ENCODE data around the gene RGS7.

Gene RGS7

DNA sequence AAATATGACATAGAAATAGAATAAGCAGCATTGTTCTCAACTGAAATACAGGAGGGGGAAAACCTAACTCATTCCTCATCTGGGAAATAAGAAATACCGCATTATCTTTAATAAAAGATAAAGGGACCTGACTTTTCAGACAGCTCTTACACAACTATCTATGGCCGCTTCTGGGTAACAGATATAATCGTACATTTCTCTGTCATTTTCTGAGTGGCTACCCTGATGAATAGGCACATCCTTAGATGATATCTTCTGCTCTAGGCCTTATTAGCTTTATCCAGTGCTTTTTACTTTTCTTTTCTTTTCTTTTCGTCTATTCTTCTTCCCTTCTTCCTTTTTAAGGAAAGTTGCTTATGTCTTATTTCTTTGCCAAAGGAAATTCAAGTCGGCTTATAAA is 388.1 kb downstream of the RGS7 start:
- no peak for ATAC-seq

DNA sequence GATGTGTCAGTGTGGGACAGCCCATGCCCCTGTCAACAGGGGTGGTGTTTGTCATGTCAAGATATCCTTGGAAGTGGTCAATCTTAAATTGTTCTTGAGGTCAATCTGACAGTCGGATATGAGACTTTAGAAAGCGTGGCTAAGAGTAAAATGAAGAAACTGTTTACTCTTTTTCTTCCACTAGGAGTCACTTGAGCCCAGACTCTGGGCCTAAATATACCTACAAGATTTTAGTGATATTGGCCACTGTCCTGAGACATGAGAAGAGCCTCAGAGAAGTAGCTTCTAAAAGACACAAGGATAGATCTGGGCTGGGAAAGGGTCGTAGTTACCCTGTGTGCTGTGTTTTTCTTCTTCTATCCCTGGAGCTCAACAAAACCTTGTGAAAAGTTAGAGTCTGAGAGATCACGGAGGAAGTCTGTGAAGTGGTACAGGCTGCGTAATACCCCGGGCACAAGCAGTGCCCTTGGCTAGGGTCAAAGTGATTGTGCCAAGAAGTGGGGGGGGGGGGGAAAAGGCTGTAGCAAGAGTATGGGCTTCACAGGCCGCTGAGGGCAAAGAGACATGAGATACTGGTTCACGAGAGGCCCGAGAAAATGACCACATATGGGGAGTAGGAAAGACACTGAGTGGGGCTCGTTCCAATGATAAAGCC is 389.8 kb downstream of the RGS7 start:
- no peak for ATAC-seq

DNA sequence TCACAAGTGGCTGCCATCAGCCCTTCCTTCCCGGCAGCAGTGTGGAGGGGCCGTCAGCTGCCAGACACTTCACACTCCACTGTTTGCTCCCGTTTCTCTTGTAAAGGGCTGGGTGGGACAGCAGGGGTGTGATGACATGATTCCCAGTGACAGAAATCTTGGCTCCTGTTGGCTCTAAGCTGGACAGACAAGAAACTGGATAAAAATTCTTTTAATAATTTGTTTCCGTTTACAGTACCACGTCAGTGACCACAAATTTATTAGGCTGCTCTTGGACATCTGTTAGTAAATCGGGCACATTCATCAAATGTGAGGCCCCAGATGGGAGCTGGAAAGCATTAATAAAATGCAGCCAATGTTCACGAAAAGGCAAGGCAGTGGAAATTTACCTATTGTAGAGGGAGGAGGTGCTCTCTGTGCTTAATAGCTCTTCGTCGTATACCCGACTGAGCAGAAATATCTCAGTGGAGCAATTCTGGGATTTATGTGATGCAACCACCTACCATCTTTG is 391.4 kb downstream of the RGS7 start:
- ATAC-seq, result no peak

DNA sequence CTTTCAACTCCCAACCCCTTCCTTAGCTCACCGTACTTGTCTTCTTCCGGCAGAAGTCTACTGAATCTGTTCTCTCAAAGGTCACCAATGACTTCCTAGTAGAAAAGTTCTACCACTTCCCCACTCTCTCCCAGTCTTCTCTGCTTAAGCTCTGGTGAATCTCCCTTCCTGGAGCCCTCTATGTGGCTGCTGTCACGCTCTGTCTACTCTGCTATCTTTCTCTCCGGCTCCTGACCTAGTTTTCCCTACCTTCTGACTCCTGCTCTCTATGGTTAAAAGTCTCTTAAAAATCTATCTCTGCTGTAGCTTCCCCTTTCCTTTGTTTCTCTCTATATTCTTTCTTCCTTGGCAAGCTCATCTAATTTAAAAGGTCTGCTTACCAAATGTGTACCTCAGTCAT is 394.9 kb downstream of the RGS7 start:
- no peak for ATAC-seq

DNA sequence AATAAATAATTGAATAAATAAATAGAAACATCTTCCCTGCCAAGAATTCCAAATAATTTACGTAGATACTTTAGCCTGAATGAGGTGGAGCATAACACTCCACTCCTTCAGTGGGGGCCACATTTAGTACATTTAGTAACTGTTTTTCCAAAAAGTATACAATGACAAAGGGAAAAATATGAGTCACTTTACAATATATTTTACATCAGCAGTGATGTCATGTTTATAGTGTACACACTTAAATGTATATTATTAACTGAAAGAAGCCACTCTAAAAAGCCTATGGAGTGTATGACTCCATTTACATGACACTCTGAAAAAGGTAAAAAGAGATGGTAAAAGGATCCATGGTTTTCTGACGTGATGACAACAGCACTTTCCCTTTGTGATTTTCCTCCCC is 400.6 kb downstream of the RGS7 start:
- ATAC-seq, result no peak

DNA sequence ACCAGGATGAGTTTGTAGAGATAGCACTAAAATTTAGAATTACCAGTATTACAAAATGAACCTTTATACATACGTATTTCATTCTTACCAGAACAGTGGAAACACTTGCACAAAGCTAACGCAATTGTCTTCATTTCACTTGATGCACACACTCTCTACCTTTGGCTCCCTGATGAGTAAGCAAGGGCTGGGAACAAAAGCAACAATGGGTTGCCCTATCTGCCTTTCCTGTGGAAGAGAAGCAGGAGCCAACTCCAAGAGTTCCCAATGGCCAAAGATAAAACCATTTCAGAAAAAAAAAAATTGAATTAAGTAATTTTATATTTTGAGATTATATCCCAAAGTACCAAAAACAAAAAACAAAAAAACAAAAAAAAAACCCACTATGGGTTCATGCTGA is 401.0 kb downstream of the RGS7 start:
- no peak for ATAC-seq

DNA sequence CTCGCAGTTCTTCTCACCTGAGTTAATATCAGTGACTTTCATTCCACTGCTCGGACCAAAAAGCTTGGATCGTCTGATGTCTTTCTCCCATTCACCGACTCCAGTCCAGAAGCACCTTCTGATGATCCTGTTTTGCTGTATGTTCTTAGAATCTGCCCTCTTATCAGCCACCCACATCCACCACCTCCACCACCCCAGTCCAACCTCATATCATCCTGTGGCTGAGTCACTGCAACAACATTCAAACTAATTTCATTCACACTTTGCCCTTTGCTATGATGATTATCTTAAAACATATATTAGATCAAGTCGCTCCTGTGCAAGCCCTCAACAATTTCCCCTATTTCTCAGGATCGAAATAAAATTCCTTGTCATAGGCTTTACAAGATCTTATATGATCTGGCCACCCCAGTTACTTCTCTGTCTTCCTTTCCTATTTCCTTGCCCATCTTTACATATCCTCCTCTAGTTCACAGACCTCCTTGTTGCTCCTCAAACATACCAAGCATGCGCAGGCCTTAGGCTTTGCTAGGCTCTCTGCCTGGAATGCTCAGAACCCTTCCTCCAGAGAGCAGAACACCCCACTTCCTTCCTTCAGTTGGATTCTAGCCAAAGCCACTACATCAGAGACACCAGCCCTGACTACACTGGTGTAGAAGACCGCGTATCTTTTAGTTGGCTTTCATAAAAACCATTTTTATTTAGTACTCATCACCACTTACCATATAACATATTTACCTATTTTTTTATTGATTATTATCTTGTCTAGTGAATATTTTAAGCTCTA is 409.4 kb downstream of the RGS7 start:
- ATAC-seq, result no peak

DNA sequence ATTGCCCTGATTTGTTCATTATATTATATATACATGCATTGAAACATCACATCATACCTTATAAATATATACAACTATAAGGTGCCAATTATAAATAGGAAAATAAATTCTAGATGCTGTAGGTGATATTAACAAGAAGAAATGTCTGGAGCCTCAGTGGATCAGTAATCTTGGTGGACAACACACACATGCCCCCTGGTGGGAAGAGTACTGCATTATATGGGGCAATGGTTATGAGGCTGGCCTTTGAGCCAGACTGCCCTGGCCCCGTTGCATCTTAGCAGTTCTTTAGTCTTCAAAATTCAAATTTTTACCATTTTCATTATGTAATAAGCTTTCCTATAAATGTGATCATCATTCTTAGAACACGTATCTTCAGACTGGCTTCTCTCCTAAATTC is 410.1 kb downstream of the RGS7 start:
- ATAC-seq, result no peak

DNA sequence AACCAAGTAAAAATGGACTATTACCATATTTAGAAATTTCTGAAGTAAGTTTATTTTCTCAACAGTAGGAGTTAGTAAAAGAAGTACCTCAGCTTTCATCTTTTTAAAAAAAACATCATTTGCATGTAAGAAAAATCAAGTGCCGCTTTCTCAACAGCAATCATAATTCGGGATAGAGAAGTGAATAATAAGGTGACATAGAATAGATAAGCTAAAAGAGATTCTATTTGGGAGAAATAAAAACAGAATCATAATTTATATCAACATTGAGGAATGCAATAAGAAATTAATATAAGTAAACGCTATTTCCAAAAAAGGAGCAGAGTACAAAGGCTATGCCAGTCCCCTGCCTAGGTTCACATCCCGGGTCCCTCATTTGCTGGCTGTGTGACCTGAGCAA is 414.1 kb downstream of the RGS7 start:
- no peak for ATAC-seq

DNA sequence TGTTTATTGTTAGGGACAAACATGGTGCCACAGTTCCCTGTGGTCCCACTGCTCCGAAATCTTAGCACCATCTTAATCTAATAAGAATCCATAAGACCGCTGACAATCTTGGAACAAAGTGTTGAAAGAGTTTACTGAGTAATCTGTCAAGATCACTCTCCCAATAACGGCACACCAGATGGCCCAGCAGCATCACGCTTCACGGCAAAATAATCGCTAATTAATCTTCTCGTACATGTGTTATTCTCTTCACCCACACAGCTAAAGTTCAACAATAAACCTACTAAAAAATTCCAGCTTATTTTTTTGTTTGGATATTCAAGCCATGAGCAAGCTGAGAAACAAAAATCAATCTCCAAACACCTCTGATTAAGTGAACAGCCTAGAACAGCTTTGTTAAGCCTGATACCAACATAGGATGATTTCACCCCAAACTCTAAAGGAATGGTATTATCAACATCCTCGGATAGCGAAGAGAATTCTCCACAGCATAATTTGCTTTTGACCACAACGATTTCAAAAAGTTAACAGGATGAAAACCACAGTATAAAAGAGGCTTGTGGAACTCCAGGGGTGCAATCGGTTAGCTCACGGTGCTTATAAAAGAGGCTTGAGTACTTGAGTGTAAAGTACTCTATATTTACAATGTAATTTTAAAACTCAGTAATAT is 415.2 kb downstream of the RGS7 start:
- no peak for ATAC-seq

DNA sequence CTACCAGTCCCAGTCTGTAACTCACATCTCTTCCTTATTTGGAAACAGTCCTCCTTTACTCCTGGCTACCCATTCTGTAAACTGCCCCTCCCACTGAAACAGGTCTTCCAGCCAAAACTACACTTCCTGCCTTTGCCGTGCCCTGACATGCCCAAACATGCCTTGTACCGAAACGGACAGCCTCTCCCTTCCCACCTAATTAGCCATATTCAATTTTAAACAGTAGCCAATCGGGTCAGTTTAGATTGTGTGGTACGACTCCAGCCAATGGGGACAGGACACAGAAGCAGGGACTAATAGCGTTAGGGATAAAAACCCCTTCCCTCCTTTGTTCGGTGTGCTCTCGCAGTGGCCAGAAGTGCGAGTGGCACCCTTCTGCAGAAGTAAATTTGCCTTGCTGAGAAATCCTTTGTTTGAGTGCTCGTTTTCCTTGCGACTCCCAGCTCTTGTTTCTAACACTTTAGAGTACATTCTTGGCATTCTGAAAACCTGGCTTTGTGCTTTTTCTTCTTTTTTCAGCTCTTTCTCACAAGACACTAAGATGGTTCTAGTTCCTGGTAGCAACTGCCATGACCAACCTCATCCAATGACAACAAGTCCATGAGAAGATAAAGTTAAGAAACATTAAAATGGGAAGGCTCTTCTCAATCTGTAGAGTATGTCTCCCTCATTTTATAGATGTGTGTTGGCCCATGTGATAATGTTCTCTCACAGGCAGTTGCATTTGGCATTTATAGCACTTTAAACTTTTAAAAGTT is 419.9 kb downstream of the RGS7 start:
- no peak for ATAC-seq

DNA sequence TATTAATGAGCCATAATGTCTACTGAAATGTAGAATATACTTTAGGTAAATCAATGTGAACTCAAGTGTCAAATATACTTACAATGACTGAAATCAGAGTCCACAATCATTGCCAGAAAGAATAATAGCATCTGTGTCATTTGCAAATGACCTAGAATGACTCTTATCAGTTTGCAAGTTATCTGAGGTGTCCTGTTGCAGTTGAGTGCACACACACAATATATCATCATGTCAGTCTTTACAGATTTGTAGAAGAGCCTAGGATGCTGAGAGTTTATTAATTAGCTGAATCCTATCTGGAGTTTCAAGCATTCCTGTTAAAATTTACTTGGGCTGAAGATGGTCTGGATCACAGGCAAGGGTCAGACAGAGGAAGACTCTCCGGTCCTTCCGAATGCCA is 421.1 kb downstream of the RGS7 start:
- ATAC-seq, result no peak

DNA sequence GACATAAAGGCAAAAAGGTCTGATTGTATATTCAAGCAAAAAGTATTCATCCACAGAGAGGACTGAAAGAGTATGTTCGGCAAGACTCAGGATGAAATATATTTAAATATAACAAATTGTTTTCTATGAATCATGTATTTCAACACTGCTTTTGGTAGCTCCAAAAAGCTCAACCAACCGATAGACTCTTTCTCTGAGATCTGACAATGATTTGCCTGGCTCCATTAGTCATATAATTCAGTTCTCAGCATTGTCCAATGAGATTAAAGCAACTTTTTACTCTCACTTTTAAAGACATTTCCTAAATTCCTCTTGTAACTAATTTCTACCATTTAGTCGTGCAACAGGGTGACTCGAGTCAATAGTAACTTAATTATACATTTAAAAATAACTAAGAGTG is 426.0 kb downstream of the RGS7 start:
- ATAC-seq, result no peak

DNA sequence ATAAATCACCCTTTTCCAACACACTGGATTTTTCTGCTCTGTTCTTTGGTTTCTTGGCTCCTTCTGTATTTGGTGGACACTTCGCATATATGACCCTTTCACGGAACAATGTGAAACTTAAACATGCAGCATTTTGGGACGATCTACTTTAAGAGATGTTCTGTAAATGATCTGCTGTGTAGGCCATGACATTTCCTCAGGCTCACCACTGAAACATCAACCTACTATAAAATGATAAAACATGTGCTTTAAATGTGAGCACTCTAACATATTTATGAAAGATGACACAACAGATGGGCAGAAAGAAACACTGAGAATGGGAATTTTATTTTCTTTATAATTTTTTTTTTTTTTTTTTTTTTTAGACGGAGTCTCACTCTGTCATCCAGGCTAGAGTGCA is 428.7 kb downstream of the RGS7 start:
- ATAC-seq, result no peak

DNA sequence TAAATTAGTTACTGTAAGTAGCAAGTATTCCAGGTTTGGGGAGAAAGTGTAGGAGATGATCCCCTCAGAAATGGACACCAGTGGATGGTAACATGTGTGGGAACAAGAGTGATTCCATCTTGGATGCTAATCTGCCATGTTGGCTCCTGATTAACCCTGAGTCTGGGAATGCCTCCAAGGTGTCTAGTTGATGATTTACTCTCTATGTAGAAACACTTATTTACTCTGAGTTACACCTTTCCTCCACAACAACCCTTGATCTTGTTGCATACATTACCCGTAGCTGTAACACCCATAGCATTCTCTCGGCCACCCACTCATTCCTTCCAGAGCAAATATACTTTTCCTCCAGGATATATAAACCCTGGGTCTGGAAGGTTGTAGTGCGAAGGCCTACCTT is 429.2 kb downstream of the RGS7 start:
- ATAC-seq, result no peak

DNA sequence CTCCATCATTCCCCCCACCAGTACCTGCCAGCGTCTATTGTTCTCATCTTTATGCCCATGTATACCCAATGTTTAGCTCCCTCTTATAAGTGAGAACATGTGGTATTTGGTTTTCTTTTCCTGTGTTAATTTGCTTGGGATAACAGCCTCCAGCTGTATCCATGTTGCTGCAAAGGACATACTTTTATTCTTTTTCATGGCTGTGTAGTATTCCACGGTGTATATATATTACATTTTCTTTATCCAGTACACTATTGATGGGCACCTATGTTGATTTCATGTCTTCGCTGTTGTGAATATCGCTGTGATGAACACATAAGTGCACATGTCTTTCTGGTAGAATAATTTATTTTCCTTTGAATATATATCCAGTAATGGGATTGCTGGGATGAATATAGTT is 431.7 kb downstream of the RGS7 start:
- ATAC-seq, result no peak

DNA sequence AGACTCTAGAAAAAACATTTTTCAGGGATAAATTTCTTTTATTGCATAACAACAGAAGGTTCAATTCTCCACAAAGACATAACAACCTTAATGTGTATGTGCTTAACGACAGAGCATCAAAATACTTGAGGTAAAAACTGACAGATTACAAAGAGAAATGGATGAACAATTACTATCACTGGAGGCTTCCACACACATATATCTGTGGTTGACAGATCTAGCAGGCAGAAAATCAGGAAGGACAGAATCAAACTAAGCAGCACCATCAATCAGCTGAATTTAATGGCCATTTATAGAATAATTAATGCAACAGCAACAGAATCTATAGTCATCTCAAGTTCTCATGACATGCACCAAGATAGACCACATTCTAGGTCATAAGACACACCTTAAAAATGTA is 439.0 kb downstream of the RGS7 start:
- ATAC-seq, result no peak

DNA sequence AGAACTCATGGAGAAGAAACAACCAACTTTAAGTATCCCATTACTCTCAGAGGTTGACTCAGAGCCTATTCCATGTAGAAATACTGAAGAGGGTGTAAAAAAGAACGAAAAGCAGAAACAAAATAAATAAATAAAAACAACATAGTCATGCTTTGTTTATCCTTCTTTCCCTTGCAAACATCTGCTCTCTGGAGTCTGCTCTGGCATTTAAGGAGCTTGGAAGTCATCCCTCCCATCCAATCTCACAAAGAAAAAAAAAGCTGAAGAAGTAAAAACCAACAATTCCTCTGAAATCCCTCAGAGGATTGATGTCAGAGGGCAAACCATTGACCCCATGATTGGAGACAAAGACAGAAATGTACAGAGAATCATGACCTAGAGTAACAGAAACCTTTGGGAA is 442.5 kb downstream of the RGS7 start:
- ATAC-seq, result no peak

DNA sequence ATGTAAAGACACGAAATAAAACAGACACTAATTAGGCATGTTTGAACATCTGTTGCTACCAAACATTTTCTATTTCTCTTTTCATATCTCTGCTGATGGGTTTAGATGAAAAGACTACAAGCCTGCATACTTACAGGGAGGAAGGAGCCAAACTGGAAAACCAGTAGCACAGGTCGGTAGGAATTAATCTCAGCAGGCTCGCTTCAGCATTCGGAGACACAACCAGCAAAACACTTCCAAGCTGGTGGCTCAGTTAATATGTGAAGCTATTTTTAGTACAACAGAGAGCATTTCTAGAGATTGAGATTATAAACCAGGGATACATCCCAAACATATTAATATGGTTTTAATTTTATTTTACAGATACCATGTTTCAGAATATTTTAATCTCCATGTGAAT is 444.2 kb downstream of the RGS7 start:
- ATAC-seq, result no peak

DNA sequence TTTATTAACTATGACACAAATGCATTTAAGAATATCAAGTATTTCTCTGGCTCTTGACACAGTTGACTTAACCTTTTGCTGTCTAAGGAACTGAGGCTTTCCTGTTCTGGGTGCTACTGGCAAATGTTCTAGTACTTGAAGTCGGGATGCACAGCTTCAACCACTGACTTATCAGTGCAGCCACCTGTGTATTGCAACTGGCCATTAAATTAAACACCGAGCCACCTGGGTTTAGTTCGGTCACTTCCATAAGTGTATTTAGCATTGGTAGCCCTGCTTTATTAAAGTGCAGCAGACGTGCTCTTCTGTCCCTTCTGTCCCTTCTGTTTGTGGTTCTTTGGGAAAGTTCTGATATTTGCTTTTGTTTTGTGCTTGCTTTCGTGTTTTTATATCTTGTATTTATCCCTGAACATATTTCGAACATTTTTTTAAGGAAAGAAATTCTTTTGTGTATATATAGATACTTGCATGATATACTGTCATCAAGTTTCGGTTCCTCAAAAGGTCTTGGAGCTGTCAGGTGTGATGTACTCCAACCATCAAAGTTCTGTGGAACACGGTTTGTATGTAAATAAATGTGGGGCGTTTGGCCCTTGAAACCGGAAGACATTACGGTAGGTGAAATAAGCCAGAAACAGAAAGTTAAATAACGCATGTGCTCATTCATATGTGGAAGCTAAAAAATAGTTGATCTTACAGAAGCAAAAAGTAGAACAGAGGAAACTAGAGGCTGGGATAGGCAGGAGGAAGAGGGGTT is 447.1 kb downstream of the RGS7 start:
- no peak for ATAC-seq

DNA sequence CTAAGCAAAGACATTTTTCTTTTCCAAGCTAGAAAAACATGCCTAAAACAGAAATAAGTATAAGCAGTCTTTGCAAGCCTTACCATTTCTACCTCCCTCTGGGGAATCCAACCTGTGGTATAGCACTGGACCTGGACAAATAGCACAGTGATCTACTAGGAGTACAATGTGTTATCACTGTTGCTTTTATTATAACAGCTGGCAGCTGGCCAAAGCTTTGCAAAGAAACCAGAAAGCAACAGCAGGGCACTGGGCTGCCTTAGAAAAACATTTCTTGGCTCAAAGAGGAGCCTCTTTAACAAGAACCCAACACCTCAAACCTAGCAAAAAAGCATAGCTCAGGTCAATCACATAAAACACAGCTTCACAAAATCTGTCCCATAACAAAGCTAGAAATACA is 450.5 kb downstream of the RGS7 start:
- no peak for ATAC-seq

DNA sequence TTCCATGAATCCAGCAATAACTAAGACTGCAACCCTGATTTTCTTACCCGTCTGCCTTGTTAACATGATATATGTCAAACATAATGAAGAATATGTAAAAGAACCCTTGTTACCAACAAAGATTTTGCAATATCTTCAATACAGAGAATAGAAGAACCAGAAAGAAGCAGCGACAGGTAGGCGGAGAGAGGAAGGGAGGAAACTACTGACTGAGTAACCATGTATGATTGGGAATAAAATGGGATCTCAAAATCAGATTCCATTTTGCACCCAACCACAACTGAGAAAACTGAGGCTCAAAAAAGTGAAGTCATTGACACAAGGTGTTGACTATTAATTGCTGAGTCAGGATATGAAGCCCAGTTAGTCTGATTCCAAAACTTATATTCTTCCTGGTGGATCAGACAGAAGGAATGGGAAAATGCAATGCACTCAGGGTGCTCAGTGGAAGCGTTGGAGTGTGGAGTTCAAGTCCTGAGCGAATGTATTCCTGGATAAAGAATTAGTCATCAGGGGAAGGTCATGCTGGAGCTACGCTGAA is 451.7 kb downstream of the RGS7 start:
- no peak for ATAC-seq

Measured in activated CD4-positive, CD25-positive, alpha-beta regulatory T cell treated with anti-CD3 and anti-CD28 coated beads, Interleukin-2, amount 50 U/mL, for 24 hours (primary cell).